ENCODE results near the gene AP3S2. TPM values are rescaled to one million over a fixed set of nuclear protein-coding genes. Genes with fewer than 3 reads are reported as not detected.

Gene AP3S2
- total and polyA plus RNA-seq, 2 of the 4 experiments (the other 2 are of a cell fraction): 12.6 to 34.1 TPM

DNA sequence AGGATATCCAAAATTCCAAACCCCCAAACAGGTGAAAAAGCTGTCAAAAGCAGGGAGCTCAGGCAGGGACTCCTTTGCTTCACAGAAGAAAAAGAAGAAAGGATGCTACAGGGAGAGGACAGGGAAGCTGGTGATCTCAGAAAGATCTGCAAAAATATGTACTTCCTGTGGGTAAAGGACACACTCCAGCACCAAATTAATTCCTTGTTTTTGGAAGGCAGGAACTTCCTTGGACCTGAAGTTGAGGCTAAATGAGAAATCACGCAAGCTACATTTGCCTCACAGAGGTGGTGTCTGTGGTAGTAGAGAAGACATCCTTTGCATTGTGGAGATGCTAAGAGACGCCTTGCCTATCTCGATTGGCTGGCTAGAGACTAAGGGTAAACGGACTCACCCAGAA, 52.5 kb downstream of the AP3S2 start:
- H3K14ac ChIP-seq (replicated peaks; ENCODE audit: low read depth, low read length): peak overlapping the region; percentile 0; the same call in 1 of the 2 replicates

More for the DNA sequence above, 52.5 kb downstream of the AP3S2 start:
- no peak for TF ChIP-seq FOS (IDR thresholded peaks at IDR 0.05; ENCODE audit: low read depth, low read length)
- TF ChIP-seq CTCF (conservative IDR thresholded peaks at IDR 0.05; ENCODE audit: low read depth, low read length): no peak
- TF ChIP-seq MAZ (IDR thresholded peaks at IDR 0.05; ENCODE audit: borderline replicate concordance, low read depth, low read length): no peak
- TF ChIP-seq CEBPB (IDR thresholded peaks at IDR 0.05; ENCODE audit: low read depth, low read length): no peak
- TF ChIP-seq BHLHE40 (IDR thresholded peaks at IDR 0.05; ENCODE audit: low read depth, low read length): no peak
- no peak for TF ChIP-seq ELK1 (IDR thresholded peaks at IDR 0.05; ENCODE audit: borderline replicate concordance, low read depth, low read length)
- TF ChIP-seq POLR2A (IDR thresholded peaks at IDR 0.05; ENCODE audit: low read depth, low read length): no peak
- H3K4ac ChIP-seq (ENCODE audit: low read depth, low read length): peak overlapping the region; percentile 47
- H3K9me1 ChIP-seq (ENCODE audit: insufficient read depth, low read length): peaks cover 32% of the 10 kb centered on the region
- no peak overlapping the region for H3K4me2 ChIP-seq (ENCODE audit: low read depth, low read length)
- H2AK9ac ChIP-seq (replicated peaks; ENCODE audit: low read depth, low read length, poor library complexity): no peak overlapping the region
- H3K18ac ChIP-seq (ENCODE audit: low read depth, low read length): peak overlapping the region; percentile 81; the same call in 1 of the 2 replicates
- no peak for ATAC-seq (ENCODE audit: low read depth)
- H2AK5ac ChIP-seq (ENCODE audit: low read depth, low read length): peak overlapping the region; percentile 84; the same call in 1 of the 2 replicates
- in situ Hi-C loops (cut with MboI; ENCODE audit: low sequenced_read_pairs) (no loop called here), intact Hi-C loops (cut with micrococcal nuclease) (no loop called here), dilution Hi-C loops (cut with HindIII; ENCODE audit: low sequenced_read_pairs, unreplicated experiment) (no loop called here)
- H2BK15ac ChIP-seq (ENCODE audit: low read depth, low read length): peak overlapping the region; percentile 3; the same call in 1 of the 3 replicates
- BruUV-seq (replicated peaks): no TSS peak
- peaks cover 14 to 46% of the 10 kb centered on the region in 2 experiments for H3K79me1 ChIP-seq (ENCODE audit: low read depth in 1 of 2, low read length in 2 of 2)
- no peak overlapping the region for H2AFZ ChIP-seq (replicated peaks; ENCODE audit: low read length, poor library complexity)
- peak overlapping the region; percentile 17; the same call in 1 of the 2 replicates for H2BK120ac ChIP-seq (ENCODE audit: low read depth, low read length)
- no peak overlapping the region for H3K4me3 ChIP-seq (ENCODE audit: insufficient read depth, low read depth, low read length)
- H2BK20ac ChIP-seq (ENCODE audit: low read depth, low read length): peak overlapping the region; percentile 86
- WGBS, 2 experiments (ENCODE audit: extremely low coverage in 2 of 2, insufficient read length in 1 of 2): no CpG with 5 or more reads among the region's 4 CpGs
- H3K27ac ChIP-seq (ENCODE audit: insufficient read depth, low read length): peak overlapping the region; percentile 32; the same call in 1 of the 2 replicates
- H3K56ac ChIP-seq (ENCODE audit: extremely low read depth, insufficient read depth, low read length): no peak overlapping the region
- no peak overlapping the region for H3K9ac ChIP-seq (ENCODE audit: low read depth, low read length)
- H3K27me3 ChIP-seq (ENCODE audit: control insufficient read depth, insufficient read depth, low read length): no peaks in the 10 kb centered on the region
- H4K91ac ChIP-seq (ENCODE audit: insufficient read depth, low read depth, low read length): 0 out of 2 replicates have a peak overlapping the region, but pooled peaks have one; percentile 19
- peaks cover 31% of the 10 kb centered on the region for H3K4me1 ChIP-seq (ENCODE audit: control insufficient read depth, insufficient read depth, low read length)
- H4K5ac ChIP-seq (ENCODE audit: low read depth, low read length): peak overlapping the region; percentile 8; the same call in 1 of the 2 replicates
- H3K23ac ChIP-seq (ENCODE audit: low read depth, low read length): peak overlapping the region; percentile 6; the same call in 1 of the 2 replicates
- no peaks in the 10 kb centered on the region for H3K9me3 ChIP-seq (ENCODE audit: control insufficient read depth, insufficient read depth, low read length)
- H2BK5ac ChIP-seq (ENCODE audit: low read depth, low read length, poor library complexity, severe bottlenecking): peak overlapping the region; percentile 11
- no peak for DNase-seq
- peak overlapping the region in 1 of 2 experiments; percentile 12; a peak in 2 of 4 replicates for H4K8ac ChIP-seq (ENCODE audit: low read depth in 2 of 2, low read length in 2 of 2)
- ChIA-PET CTCF (interaction anchor here (1.0 to 1.1 kb wide), 2 partner anchors 30 to 34 kb away, joined by 3 read pairs; no protein-coding TSS in a partner anchor), POLR2A (ENCODE audit: unreplicated experiment) (no interaction called here)
- H4K20me1 ChIP-seq (ENCODE audit: insufficient read depth, low read length): peaks cover 3% of the 10 kb centered on the region; the same call in 1 of the 2 replicates
- 0 out of 2 replicates have a peak, but pooled peaks cover 2% of the 10 kb centered on the region for H3K36me3 ChIP-seq (ENCODE audit: control insufficient read depth, insufficient read depth, low read length)
